Kidney (tissue), 22 donors: ENCODE data around the gene SRPRA. TPM values are rescaled to one million over a fixed set of nuclear protein-coding genes. Genes with fewer than 3 reads are reported as not detected.

Experiments used
- DNase-seq, 5 donors: peaks; one replicate each; pipeline ENCODE4 v3.0.0-alpha.2; 2013 to 2020
- FAIRE-seq: peaks from 2 replicates; lab custom pipeline; 2012; peaks lifted over from hg19 to GRCh38; lab: Jason Lieb, UNC
- H3K27ac ChIP-seq, 2 donors: one replicate each; pipeline ENCODE4 v1.7.0; 2013; ENCODE audit warnings: low read depth in 2 of 2, low read length in 2 of 2, inconsistent platforms in 1 of 2
- H3K27me3 ChIP-seq: one replicate; pipeline ENCODE4 v1.7.1; 2013; ENCODE audit warnings: low read length, inconsistent platforms; ENCODE audit not compliant: control insufficient read depth, insufficient read depth
- H3K36me3 ChIP-seq, 3 donors: one replicate each; pipeline versions ENCODE4 v1.7.0 to v1.7.1; 2013; ENCODE audit warnings: low read length in 3 of 3, control low read depth in 1 of 3, inconsistent platforms in 1 of 3; ENCODE audit not compliant: insufficient read depth in 3 of 3, control insufficient read depth in 2 of 3
- H3K4me1 ChIP-seq, 3 donors: one replicate each; pipeline versions ENCODE4 v1.7.0 to v1.7.1; 2013; ENCODE audit warnings: low read length in 3 of 3, inconsistent platforms in 1 of 3, low read depth in 1 of 3; ENCODE audit not compliant: control insufficient read depth in 2 of 3, insufficient read depth in 2 of 3
- H3K4me3 ChIP-seq, 3 donors: one replicate each; pipeline versions ENCODE4 v1.7.0 to v1.8.1; 2013; ENCODE audit warnings: low read length in 3 of 3, control low read depth in 1 of 3, inconsistent platforms in 1 of 3
- H3K9ac ChIP-seq, 3 donors: one replicate each; pipeline versions ENCODE4 v1.7.0 to v1.7.1; 2013; ENCODE audit warnings: low read length in 3 of 3, control low read depth in 1 of 3, inconsistent platforms in 1 of 3
- H3K9me3 ChIP-seq, 3 donors: one replicate each; pipeline versions ENCODE4 v1.7.0 to v1.7.1; 2013; ENCODE audit warnings: low read length in 3 of 3, control low read depth in 1 of 3, inconsistent platforms in 1 of 3; ENCODE audit not compliant: control insufficient read depth in 2 of 3, insufficient read depth in 1 of 3
- CTCF ChIP-seq: IDR thresholded peaks from 3 replicates; pipeline ENCODE4 v1.5.1; 2012; ENCODE audit warnings: mild to moderate bottlenecking, moderate library complexity, borderline replicate concordance; ENCODE audit not compliant: insufficient read depth; ENCODE audit errors: extremely low read depth
- intact Hi-C: fragments of 100-400 bp; cut with DNase I; formaldehyde crosslinking; loops from one replicate; pipeline ENCODE4 v1.11.1; 2022
- long read RNA-seq, 10 donors: library from polyadenylated mRNA in 1 of 10; unstranded in 1 of 10; transcript quantifications; one replicate each; pipeline ENCODE4 v2.0.0 and lab custom pipeline, GENCODE V29; 2021 to 2026
- polyA plus RNA-seq: library from polyadenylated mRNA; stranded (reverse); fragments of 350-450 nt; fragmentation: Illumina TruSeq; extraction: RNeasy Lipid Tissue Mini Kit (QIAGEN cat#74804); gene quantifications from one replicate; pipeline ENCODE4 v1.2.3, GENCODE V29; 2014; ENCODE audit warnings: low read depth, low replicate concordance; ENCODE audit not compliant: insufficient read depth
- total RNA-seq: library from RNA; stranded (reverse); fragmentation: NEBNext Ultra II Directional; extraction: Animal tissue kit (Norgen Biotek cat#: 25700); gene quantifications from one replicate; pipeline ENCODE4 v1.2.1, GENCODE V29; 2021
- donor health status: control.
- donor health status: control.
- donor health status: control.
- donor health status: control.
- donor health status: control.
- donor health status: DM: yes; HTN: yes; CAD: no.
- donor health status: Normal renal cell carcinoma (clear cell type).

Gene SRPRA, protein sequence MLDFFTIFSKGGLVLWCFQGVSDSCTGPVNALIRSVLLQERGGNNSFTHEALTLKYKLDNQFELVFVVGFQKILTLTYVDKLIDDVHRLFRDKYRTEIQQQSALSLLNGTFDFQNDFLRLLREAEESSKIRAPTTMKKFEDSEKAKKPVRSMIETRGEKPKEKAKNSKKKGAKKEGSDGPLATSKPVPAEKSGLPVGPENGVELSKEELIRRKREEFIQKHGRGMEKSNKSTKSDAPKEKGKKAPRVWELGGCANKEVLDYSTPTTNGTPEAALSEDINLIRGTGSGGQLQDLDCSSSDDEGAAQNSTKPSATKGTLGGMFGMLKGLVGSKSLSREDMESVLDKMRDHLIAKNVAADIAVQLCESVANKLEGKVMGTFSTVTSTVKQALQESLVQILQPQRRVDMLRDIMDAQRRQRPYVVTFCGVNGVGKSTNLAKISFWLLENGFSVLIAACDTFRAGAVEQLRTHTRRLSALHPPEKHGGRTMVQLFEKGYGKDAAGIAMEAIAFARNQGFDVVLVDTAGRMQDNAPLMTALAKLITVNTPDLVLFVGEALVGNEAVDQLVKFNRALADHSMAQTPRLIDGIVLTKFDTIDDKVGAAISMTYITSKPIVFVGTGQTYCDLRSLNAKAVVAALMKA
- total RNA-seq = 116 TPM
- 55.2 TPM for polyA plus RNA-seq
- long read RNA-seq, donor 1, partial matches to known transcripts = 0 of 3 reads
- long read RNA-seq, donor 1, other reads (novel, unspliced or antisense) = 0 of 3 reads
- long read RNA-seq, donor 2, transcript SRPRA-201 (14 exons, 3,069 nt) = major isoform, 7 of 13 reads
- long read RNA-seq, donor 2, partial matches to known transcripts = 5 of 13 reads
- long read RNA-seq, donor 2, other reads (novel, unspliced or antisense) = 0 of 13 reads
- long read RNA-seq, donor 3, transcript SRPRA-201 (14 exons, 3,069 nt) = major isoform, 5 of 11 reads
- long read RNA-seq, donor 3, partial matches to known transcripts = 5 of 11 reads
- long read RNA-seq, donor 3, other reads (novel, unspliced or antisense) = 0 of 11 reads
- long read RNA-seq, donor 4, partial matches to known transcripts = 12 of 20 reads
- long read RNA-seq, donor 4, other reads (novel, unspliced or antisense) = 0 of 20 reads
- long read RNA-seq, donor 5 = 0 reads
- long read RNA-seq, donor 6, partial matches to known transcripts = 0 of 6 reads
- long read RNA-seq, donor 6, other reads (novel, unspliced or antisense) = 0 of 6 reads
- long read RNA-seq, donor 7, transcript SRPRA-201 (14 exons, 3,069 nt) = major isoform, 29 of 54 reads
- long read RNA-seq, donor 7, partial matches to known transcripts = 10 of 54 reads
- long read RNA-seq, donor 7, other reads (novel, unspliced or antisense) = 13 of 54 reads
- long read RNA-seq, donor 8, partial matches to known transcripts = 39 of 47 reads
- long read RNA-seq, donor 8, other reads (novel, unspliced or antisense) = 6 of 47 reads
- long read RNA-seq, donor 9, partial matches to known transcripts = 14 of 18 reads
- long read RNA-seq, donor 9, other reads (novel, unspliced or antisense) = 0 of 18 reads
- long read RNA-seq, donor 10, transcript SRPRA-201 (14 exons, 3,069 nt) = major isoform, 7 of 22 reads
- long read RNA-seq, donor 10, partial matches to known transcripts = 14 of 22 reads
- long read RNA-seq, donor 10, other reads (novel, unspliced or antisense) = 0 of 22 reads

- FAIRE-seq = peak; percentile 81
Observed at GRCh38 chr11:126268708-126269579, at the start of gene SRPRA, which contains the start of gene FOXRED1. Gene SRPRA, minus strand, starts transcription at chr11:126268895. Its CDS starts 91 bp downstream, at chr11:126268804. Gene FOXRED1, plus strand, starts transcription at chr11:126269154. Its CDS starts 53 bp downstream, at chr11:126269207.

GRCh38 chr11:126317756-126318573 lies 49.3 kb upstream of the SRPRA start:
- no peak overlapping the region for H3K4me3 ChIP-seq
- intact Hi-C loops = no loop called here
- peaks cover 0 to 3% (median 0%) of the 10 kb centered on the region in 3 donors for H3K9me3 ChIP-seq
- peaks cover 0 to 5% (median 0%) of the 10 kb centered on the region in 3 donors for H3K4me1 ChIP-seq
- no peak overlapping the region for H3K9ac ChIP-seq
- TF ChIP-seq CTCF = no peak
- peaks cover 0 to 3% (median 0%) of the 10 kb centered on the region in 3 donors for H3K36me3 ChIP-seq
- H3K27me3 ChIP-seq = no peaks in the 10 kb centered on the region
- FAIRE-seq (no peak), DNase-seq (peak in 3 of 5 donors; percentile 16 to 90 (median 55))
- H3K27ac ChIP-seq = peak overlapping the region in 1 of 2 donors; percentile 2

More at GRCh38 chr11:126268708-126269579, at the start of gene SRPRA, which contains the start of gene FOXRED1:
- H3K4me3 ChIP-seq = peak within 1 kb of the TSS; percentile 89 to 94 (median 93)
- intact Hi-C loops = no loop called here
- H3K9ac ChIP-seq = peak within 1 kb of the TSS; percentile 84 to 96 (median 96)
- peaks cover 2 to 13% (median 7%) of the 10 kb centered on the region in 3 donors for H3K4me1 ChIP-seq
- peaks cover 13 to 37% (median 33%) of the 10 kb centered on the region in 3 donors for H3K36me3 ChIP-seq
- no peaks in the 10 kb centered on the region for H3K27me3 ChIP-seq
- no peak for TF ChIP-seq CTCF
- peak within 1 kb of the TSS; percentile 78 to 82 for H3K27ac ChIP-seq
- no peaks in the 10 kb centered on the region for H3K9me3 ChIP-seq
- peak; percentile 99 to 100 (median 100) for DNase-seq
